Uterus (tissue), 2 donors: ENCODE measurements around the gene TBC1D1.

Experiments
- POLR2A ChIP-seq, 2 donors: fragments of 450-650 bp; IDR thresholded peaks; one replicate each; pipeline ENCODE4 v1.6.1; 2016; ENCODE audit warnings: antibody characterized with exemption in 2 of 2, mild to moderate bottlenecking in 1 of 2, moderate library complexity in 1 of 2
- TF ChIP-seq, protein P1 (sequence below), 4 experiments: fragments of 200-600 bp in 2 of 4; fragments of 450-650 bp in 2 of 4; sonication (generic) in 2 of 4; IDR thresholded peaks; one replicate each; pipeline ENCODE4 v1.5.1; 2016 to 2019; ENCODE audit warnings: antibody characterized with exemption in 4 of 4, mild to moderate bottlenecking in 2 of 4, moderate library complexity in 1 of 4

DNA sequence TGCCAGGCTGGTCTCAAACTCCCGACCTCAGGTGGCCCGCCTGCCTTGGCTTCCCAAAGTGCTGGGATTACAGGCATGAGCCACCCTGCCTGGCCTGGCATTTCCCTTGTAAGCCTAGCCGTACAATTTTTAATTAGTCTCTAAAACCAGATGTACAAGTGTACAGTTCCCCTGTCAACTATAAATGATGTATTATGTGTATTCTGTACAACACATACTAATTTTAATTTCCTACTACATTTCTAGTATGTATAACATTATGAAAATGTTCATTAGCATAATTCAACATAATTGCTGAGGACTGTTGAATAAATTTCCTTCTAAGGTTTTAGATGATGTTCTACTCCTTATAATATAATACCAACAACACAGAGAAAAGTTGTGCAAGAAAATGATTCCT, 27.8 kb downstream of the TBC1D1 start:
- TF ChIP-seq, protein P1, sequence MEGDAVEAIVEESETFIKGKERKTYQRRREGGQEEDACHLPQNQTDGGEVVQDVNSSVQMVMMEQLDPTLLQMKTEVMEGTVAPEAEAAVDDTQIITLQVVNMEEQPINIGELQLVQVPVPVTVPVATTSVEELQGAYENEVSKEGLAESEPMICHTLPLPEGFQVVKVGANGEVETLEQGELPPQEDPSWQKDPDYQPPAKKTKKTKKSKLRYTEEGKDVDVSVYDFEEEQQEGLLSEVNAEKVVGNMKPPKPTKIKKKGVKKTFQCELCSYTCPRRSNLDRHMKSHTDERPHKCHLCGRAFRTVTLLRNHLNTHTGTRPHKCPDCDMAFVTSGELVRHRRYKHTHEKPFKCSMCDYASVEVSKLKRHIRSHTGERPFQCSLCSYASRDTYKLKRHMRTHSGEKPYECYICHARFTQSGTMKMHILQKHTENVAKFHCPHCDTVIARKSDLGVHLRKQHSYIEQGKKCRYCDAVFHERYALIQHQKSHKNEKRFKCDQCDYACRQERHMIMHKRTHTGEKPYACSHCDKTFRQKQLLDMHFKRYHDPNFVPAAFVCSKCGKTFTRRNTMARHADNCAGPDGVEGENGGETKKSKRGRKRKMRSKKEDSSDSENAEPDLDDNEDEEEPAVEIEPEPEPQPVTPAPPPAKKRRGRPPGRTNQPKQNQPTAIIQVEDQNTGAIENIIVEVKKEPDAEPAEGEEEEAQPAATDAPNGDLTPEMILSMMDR (IDR thresholded peaks at IDR 0.05), result no peak
- TF ChIP-seq POLR2A (IDR thresholded peaks at IDR 0.05), result no peak
